ENCODE measurements around the gene FKBP14. TPM values are rescaled to one million over a fixed set of nuclear protein-coding genes. Genes with fewer than 3 reads are reported as not detected.

The FKBP14 gene
- polyA plus RNA-seq, 1 of the 3 experiments (the other 2 are of a cell fraction) = 15.7 TPM

DNA sequence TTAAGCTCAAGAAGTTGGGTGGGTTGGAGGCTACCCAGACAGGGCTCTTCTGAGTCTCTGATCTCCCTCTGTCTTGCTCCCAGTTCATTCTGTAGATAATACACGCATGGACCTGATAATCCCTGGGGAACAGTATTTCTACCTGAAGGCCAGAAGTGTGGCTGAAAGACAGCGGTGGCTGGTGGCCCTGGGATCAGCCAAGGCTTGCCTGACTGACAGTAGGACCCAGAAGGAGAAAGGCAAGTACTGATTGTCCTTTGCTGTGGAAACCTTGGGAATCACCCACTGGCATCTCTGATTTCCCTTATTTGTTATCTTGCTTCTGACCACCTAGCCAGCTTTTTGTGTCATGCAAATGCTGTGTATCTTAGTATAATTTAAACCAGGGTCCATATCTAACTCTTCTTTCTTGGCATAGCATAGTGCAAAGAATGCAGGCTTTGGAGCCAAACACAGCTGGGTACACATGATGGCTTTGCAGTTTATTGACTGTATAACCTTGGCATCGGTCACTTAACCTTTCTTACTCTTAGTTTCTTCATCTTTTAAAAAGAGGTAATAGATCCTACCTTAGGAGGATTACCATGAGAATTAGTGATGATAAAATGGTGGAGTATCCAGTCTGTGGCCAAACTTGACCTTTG, 19.7 kb upstream of the FKBP14 start:
- Histone ChIP-seq H3K79me2 (ENCODE audit: insufficient read depth) (peaks cover 22% of the 10 kb centered on the region; the same call in 1 of the 2 replicates), H3K4me2 (no peak overlapping the region), H3K9me2 (no peaks in the 10 kb centered on the region), H3K27ac (ENCODE audit: low read depth in 2 of 2, low read length in 1 of 2) (no peak overlapping the region), H3K27me3 (ENCODE audit: insufficient read depth) (no peaks in the 10 kb centered on the region), H4K20me1 (ENCODE audit: insufficient read depth) (no peaks in the 10 kb centered on the region), H3K36me3 (replicated peaks in 1 of 2; ENCODE audit: control insufficient read depth in 1 of 2, insufficient read depth in 2 of 2, low read length in 1 of 2) (peaks cover 37 to 65% of the 10 kb centered on the region in 2 experiments), H3K4me1 (ENCODE audit: control insufficient read depth in 1 of 2, insufficient read depth in 2 of 2, low read depth in 1 of 2, low read length in 1 of 2) (no peaks in the 10 kb centered on the region; a peak in 1 of 4 replicates), H3K9ac (no peak overlapping the region), H2AFZ (ENCODE audit: low read depth) (no peak overlapping the region), H3F3A (replicated peaks; ENCODE audit: insufficient read depth) (no peaks in the 10 kb centered on the region), H3K9me3 (no peaks in the 10 kb centered on the region), H3K4me3 (ENCODE audit: low read depth in 2 of 2, low read length in 1 of 2) (no peak overlapping the region)
- TF ChIP-seq EP300 (IDR thresholded peaks at IDR 0.05; ENCODE audit: borderline replicate concordance in 1 of 2, low read depth in 1 of 2, low read length in 1 of 2) (no peak), TEAD4 (IDR thresholded peaks at IDR 0.05; ENCODE audit: borderline replicate concordance, insufficient read depth) (no peak), FOXM1 (IDR thresholded peaks at IDR 0.05; ENCODE audit: low read depth) (no peak), TCF12 (IDR thresholded peaks at IDR 0.05) (no peak)
- TF ChIP-seq, protein P1, sequence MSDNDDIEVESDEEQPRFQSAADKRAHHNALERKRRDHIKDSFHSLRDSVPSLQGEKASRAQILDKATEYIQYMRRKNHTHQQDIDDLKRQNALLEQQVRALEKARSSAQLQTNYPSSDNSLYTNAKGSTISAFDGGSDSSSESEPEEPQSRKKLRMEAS (IDR thresholded peaks at IDR 0.05; ENCODE audit: low read depth) = no peak
- TF ChIP-seq, protein P2, sequence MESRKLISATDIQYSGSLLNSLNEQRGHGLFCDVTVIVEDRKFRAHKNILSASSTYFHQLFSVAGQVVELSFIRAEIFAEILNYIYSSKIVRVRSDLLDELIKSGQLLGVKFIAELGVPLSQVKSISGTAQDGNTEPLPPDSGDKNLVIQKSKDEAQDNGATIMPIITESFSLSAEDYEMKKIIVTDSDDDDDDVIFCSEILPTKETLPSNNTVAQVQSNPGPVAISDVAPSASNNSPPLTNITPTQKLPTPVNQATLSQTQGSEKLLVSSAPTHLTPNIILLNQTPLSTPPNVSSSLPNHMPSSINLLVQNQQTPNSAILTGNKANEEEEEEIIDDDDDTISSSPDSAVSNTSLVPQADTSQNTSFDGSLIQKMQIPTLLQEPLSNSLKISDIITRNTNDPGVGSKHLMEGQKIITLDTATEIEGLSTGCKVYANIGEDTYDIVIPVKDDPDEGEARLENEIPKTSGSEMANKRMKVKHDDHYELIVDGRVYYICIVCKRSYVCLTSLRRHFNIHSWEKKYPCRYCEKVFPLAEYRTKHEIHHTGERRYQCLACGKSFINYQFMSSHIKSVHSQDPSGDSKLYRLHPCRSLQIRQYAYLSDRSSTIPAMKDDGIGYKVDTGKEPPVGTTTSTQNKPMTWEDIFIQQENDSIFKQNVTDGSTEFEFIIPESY (IDR thresholded peaks at IDR 0.05; ENCODE audit: borderline replicate concordance, low read depth) = no peak
- WGBS (ENCODE audit: low lambda C conversion rate) = over 99% methylated on average over 3 of the region's 3 CpGs
- DNase-seq = no peak
- CTCF ChIA-PET = interaction anchor here (1.2 to 4.7 kb wide), 5 partner anchors 9 to 125 kb away, joined by 3 to 33 read pairs (median 5); no protein-coding TSS in a partner anchor
- POLR2A ChIA-PET = no interaction called here

DNA sequence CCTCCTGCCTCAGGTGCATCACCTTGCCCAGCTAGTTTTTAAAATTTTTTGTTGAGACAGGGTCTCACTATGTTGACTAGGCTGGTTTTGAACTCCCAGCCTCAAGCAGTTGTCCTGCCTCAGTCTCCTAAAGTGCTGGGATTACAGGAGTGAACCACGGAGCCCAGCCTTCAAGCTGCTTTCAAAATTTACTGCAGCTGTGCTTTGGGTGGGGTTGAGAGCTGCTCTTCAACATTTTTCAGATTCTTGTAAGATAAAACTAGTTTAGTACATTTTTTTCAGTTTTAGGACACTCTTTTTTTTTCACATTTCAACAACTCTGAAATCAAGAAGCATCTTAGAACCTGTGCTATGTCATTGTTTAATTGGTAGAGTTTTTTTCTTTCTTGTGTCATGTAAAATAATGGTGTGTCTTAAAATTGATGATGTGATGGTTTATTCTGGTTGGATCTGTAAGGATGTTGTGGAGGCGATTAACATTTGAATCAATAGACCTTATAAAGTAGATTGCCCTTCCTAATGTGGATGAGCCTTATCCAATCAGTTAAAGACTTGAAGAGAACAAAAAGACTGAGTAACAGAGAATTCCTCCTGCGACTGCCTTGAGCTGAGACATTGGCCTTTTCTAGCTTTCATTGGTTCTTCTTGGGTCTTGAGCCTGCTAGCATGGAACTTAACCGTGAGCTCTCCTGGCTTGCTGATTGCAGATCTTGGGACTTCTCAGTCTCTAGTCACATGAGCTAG, 15.2 kb upstream of the FKBP14 start:
- no peak for DNase-seq
- Histone ChIP-seq H3K27ac (ENCODE audit: low read depth in 2 of 2, low read length in 1 of 2) (0 out of 4 replicates have a peak overlapping the region, but pooled peaks of 1 of the 2 experiments have one; percentile 12), H3K36me3 (replicated peaks in 1 of 2; ENCODE audit: control insufficient read depth in 1 of 2, insufficient read depth in 2 of 2, low read length in 1 of 2) (peaks cover 16 to 21% of the 10 kb centered on the region in 2 experiments), H3K4me1 (ENCODE audit: control insufficient read depth in 1 of 2, insufficient read depth in 2 of 2, low read depth in 1 of 2, low read length in 1 of 2) (peaks cover 8% of the 10 kb centered on the region in 2 experiments; a peak in 2 of 4 replicates), H2AFZ (ENCODE audit: low read depth) (no peak overlapping the region), H3K9ac (no peak overlapping the region), H3K79me2 (ENCODE audit: insufficient read depth) (peaks cover 50% of the 10 kb centered on the region; the same call in 1 of the 2 replicates), H4K20me1 (ENCODE audit: insufficient read depth) (no peaks in the 10 kb centered on the region), H3K4me2 (no peak overlapping the region), H3F3A (replicated peaks; ENCODE audit: insufficient read depth) (no peaks in the 10 kb centered on the region), H3K9me3 (no peaks in the 10 kb centered on the region), H3K27me3 (ENCODE audit: insufficient read depth) (no peaks in the 10 kb centered on the region), H3K9me2 (no peaks in the 10 kb centered on the region), H3K4me3 (ENCODE audit: low read depth in 2 of 2, low read length in 1 of 2) (no peak overlapping the region)
- TF ChIP-seq, protein P3, sequence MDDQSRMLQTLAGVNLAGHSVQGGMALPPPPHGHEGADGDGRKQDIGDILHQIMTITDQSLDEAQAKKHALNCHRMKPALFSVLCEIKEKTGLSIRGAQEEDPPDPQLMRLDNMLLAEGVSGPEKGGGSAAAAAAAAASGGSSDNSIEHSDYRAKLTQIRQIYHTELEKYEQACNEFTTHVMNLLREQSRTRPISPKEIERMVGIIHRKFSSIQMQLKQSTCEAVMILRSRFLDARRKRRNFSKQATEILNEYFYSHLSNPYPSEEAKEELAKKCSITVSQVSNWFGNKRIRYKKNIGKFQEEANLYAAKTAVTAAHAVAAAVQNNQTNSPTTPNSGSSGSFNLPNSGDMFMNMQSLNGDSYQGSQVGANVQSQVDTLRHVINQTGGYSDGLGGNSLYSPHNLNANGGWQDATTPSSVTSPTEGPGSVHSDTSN (IDR thresholded peaks at IDR 0.05) = no peak
- TF ChIP-seq MEF2A (IDR thresholded peaks at IDR 0.05; ENCODE audit: borderline replicate concordance, low read depth) (no peak), MXI1 (IDR thresholded peaks at IDR 0.05; ENCODE audit: low read depth, low read length) (no peak), TCF12 (IDR thresholded peaks at IDR 0.05) (no peak)
- TF ChIP-seq, protein P4, sequence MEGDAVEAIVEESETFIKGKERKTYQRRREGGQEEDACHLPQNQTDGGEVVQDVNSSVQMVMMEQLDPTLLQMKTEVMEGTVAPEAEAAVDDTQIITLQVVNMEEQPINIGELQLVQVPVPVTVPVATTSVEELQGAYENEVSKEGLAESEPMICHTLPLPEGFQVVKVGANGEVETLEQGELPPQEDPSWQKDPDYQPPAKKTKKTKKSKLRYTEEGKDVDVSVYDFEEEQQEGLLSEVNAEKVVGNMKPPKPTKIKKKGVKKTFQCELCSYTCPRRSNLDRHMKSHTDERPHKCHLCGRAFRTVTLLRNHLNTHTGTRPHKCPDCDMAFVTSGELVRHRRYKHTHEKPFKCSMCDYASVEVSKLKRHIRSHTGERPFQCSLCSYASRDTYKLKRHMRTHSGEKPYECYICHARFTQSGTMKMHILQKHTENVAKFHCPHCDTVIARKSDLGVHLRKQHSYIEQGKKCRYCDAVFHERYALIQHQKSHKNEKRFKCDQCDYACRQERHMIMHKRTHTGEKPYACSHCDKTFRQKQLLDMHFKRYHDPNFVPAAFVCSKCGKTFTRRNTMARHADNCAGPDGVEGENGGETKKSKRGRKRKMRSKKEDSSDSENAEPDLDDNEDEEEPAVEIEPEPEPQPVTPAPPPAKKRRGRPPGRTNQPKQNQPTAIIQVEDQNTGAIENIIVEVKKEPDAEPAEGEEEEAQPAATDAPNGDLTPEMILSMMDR (IDR thresholded peaks at IDR 0.05) = no peak
- ChIA-PET CTCF (interaction anchor here (0.7 to 4.5 kb wide), 6 partner anchors 11 to 547 kb away, joined by 3 to 30 read pairs (median 4); partner anchors contain the start of gene PLEKHA8), POLR2A (no interaction called here)
- 91% methylated on average over 4 of the region's 4 CpGs for WGBS (ENCODE audit: low lambda C conversion rate)

All from SK-N-SH (cell line).